Thyroid gland (tissue), 4 donors: ENCODE data around the gene SMIM41.

Source experiments
- CTCF ChIP-seq, 6 experiments: fragments of 200-600 bp in 3 of 6; fragments of 450-650 bp in 3 of 6; sonication (generic) in 3 of 6; IDR thresholded peaks; one replicate each; pipeline ENCODE4 v1.5.1; 2016 to 2019; ENCODE audit warnings: antibody characterized with exemption in 6 of 6, mild to moderate bottlenecking in 2 of 6, inconsistent platforms in 1 of 6, moderate library complexity in 1 of 6
- POLR2A ChIP-seq, 2 donors: fragments of 450-650 bp; IDR thresholded peaks; one replicate each; pipeline ENCODE4 v1.6.1; 2017; ENCODE audit warnings: antibody characterized with exemption in 2 of 2, mild to moderate bottlenecking in 2 of 2, moderate library complexity in 1 of 2

- TF ChIP-seq CTCF (IDR thresholded peaks at IDR 0.05) (no peak), POLR2A (IDR thresholded peaks at IDR 0.05) (no peak)
Measured at GRCh38 chr12:52139147-52139546, 59.6 kb downstream of the SMIM41 start.
